Measurements from ENCODE around the gene TNFRSF4. TPM values are rescaled to one million over a fixed set of nuclear protein-coding genes. Genes with fewer than 3 reads are reported as not detected.

Gene TNFRSF4
- total and polyA plus RNA-seq, 10 of the 15 experiments (the other 5 are each of a cell fraction or from before 2014, with no cell fraction given): 0.05 to 7.3 (median 2.5) TPM; not detected in 1

- no peak for ATAC-seq
- H3K4me3 ChIP-seq: no peak overlapping the region
- no peak overlapping the region for H3K27ac ChIP-seq (ENCODE audit: control insufficient read depth, insufficient read depth)
- H3K27me3 ChIP-seq (replicated peaks in 1 of 2; ENCODE audit: control insufficient read depth in 2 of 2, insufficient read depth in 2 of 2, low read length in 1 of 2): no peaks in the 10 kb centered on the region; a peak in 1 of 4 replicates
- H4K20me1 ChIP-seq (ENCODE audit: control insufficient read depth, insufficient read depth): no peaks in the 10 kb centered on the region
- H3K4me1 ChIP-seq (ENCODE audit: control insufficient read depth, insufficient read depth, low read length): no peaks in the 10 kb centered on the region
- no peak overlapping the region for H2AFZ ChIP-seq (ENCODE audit: control insufficient read depth, low read depth, low read length)
- no TSS peak for BruUV-seq (replicated peaks)
- no peaks in the 10 kb centered on the region for H3K79me2 ChIP-seq (ENCODE audit: control insufficient read depth, insufficient read depth, low read length)
- in situ Hi-C loops (cut with MboI) (no loop called here), intact Hi-C loops (cut with micrococcal nuclease; ENCODE audit: unreplicated experiment) (no loop called here)
- ChIA-PET SMC1A (ENCODE audit: uncharacterized antibody, unreplicated experiment) (no interaction called here), RAD21 (ENCODE audit: unreplicated experiment) (no interaction called here), CTCF (no interaction called here), POLR2A (no interaction called here)
- no peak for DNase-seq (ENCODE audit: low read depth, low spot score)
- no peak overlapping the region for H3K4me2 ChIP-seq (ENCODE audit: control insufficient read depth, insufficient read depth)
- no peak for TF ChIP-seq ZNF622 (IDR thresholded peaks at IDR 0.05)
- TF ChIP-seq RUNX3 (IDR thresholded peaks at IDR 0.05; ENCODE audit: low read length): no peak
- TF ChIP-seq KDM1A (IDR thresholded peaks at IDR 0.05; ENCODE audit: borderline replicate concordance): no peak
- no peak for TF ChIP-seq MAX (IDR thresholded peaks at IDR 0.05; ENCODE audit: low read depth, low read length)
- TF ChIP-seq NFIC (IDR thresholded peaks at IDR 0.05; ENCODE audit: low read depth, low read length): no peak
- no peak for TF ChIP-seq GATAD2B (conservative IDR thresholded peaks at IDR 0.05; ENCODE audit: low read depth)
- no peak for TF ChIP-seq SMAD5 (IDR thresholded peaks at IDR 0.05; ENCODE audit: low read depth)
- TF ChIP-seq TCF7 (IDR thresholded peaks at IDR 0.05; ENCODE audit: borderline replicate concordance): no peak
- no peak for TF ChIP-seq CREB1 (IDR thresholded peaks at IDR 0.05; ENCODE audit: low read depth)
- TF ChIP-seq TCF3 (IDR thresholded peaks at IDR 0.05; ENCODE audit: borderline replicate concordance, insufficient read depth, low read depth, low read length): no peak
- TF ChIP-seq ZSCAN29 (IDR thresholded peaks at IDR 0.05): no peak
- no peak for TF ChIP-seq MEF2B (IDR thresholded peaks at IDR 0.05; ENCODE audit: partially characterized antibody, poor library complexity, severe bottlenecking)
- TF ChIP-seq MTA2 (IDR thresholded peaks at IDR 0.05; ENCODE audit: low read depth): no peak
- TF ChIP-seq E2F8 (IDR thresholded peaks at IDR 0.05; ENCODE audit: low read depth, partially characterized antibody): no peak
- TF ChIP-seq BCL11A (IDR thresholded peaks at IDR 0.05; ENCODE audit: low read depth, low read length): no peak
- no peak for TF ChIP-seq YBX1 (IDR thresholded peaks at IDR 0.05)
- no peak for TF ChIP-seq SRF (IDR thresholded peaks at IDR 0.05; ENCODE audit: low read depth in 2 of 2, low read length in 2 of 2)
- no peak for TF ChIP-seq POLR2AphosphoS5 (IDR thresholded peaks at IDR 0.05; ENCODE audit: low read length)
- TF ChIP-seq IRF4 (IDR thresholded peaks at IDR 0.05; ENCODE audit: low read depth, low read length): no peak
- no peaks in the 10 kb centered on the region for H3K9me3 ChIP-seq (replicated peaks; ENCODE audit: control insufficient read depth, insufficient read depth, low read length)
- no peaks in the 10 kb centered on the region for H3K36me3 ChIP-seq (ENCODE audit: control insufficient read depth in 2 of 2, insufficient read depth in 2 of 2, low read length in 1 of 2)
- no peak overlapping the region for H3K9ac ChIP-seq (ENCODE audit: control insufficient read depth, insufficient read depth, low read length)
- FAIRE-seq: no peak
- 59% methylated on average over 19 of the region's 21 CpGs for WGBS (ENCODE audit: insufficient coverage, insufficient replicate concordance, low lambda C conversion rate, missing lambda C conversion rate)
Measured at GRCh38 chr1:1183221-1183747, 30.7 kb downstream of the TNFRSF4 start.
